Dermis blood vessel endothelial cell (primary cell): ENCODE results near the gene RNF207. TPM values are rescaled to one million over a fixed set of nuclear protein-coding genes. Genes with fewer than 3 reads are reported as not detected.

Experiments
- total RNA-seq: library from RNA; depleted of rRNA; stranded (reverse); fragments of >200 nt; gene quantifications from 2 replicates; pipeline ENCODE4 v1.2.3, GENCODE V29; 2014

RNF207 gene
- total RNA-seq, 1 donor from 2014 or later, result 37.6 TPM

Other genes with a start within 250 kb of the RNF207 start
- 5.1 and 5.8 TPM in 2 replicates for gene NPHP4, start 213.7 kb upstream of the RNF207 start, total RNA-seq
- 2.5 and 2.9 TPM in 2 replicates for gene KCNAB2, start 160.2 kb upstream of the RNF207 start, total RNA-seq
- under 0.01 TPM in 1 of 2 replicates, not detected in the other for gene CHD5, start 25.8 kb upstream of the RNF207 start, total RNA-seq
- 124 and 146 TPM in 2 replicates for gene RPL22, start 6.5 kb upstream of the RNF207 start, total RNA-seq
- 81.7 and 121 TPM in 2 replicates for gene ICMT, start 29.8 kb downstream of the RNF207 start, total RNA-seq
- not detected in 2 replicates for gene HES3, start 38.1 kb downstream of the RNF207 start, total RNA-seq
- 2.2 and 2.8 TPM in 2 replicates for gene GPR153, start 55.0 kb downstream of the RNF207 start, total RNA-seq
- 17.5 and 33.7 TPM in 2 replicates for gene ACOT7, start 187.6 kb downstream of the RNF207 start, total RNA-seq
- gene HES2, start 213.8 kb downstream of the RNF207 start, total RNA-seq, result 9.9 and 14.1 TPM in 2 replicates
- gene ESPN, start 218.7 kb downstream of the RNF207 start, total RNA-seq, result 0.60 and 0.68 TPM in 2 replicates